IPS DF 4.7 (cell line): ENCODE measurements around the gene SLC16A5.
"Not testable (repeated sequence)": the region's sequence is repeated elsewhere in the genome, so short reads cannot be mapped to it uniquely, and the experiment has no call there.

ENCODE experiments used
- DNase-seq: peaks from one replicate; pipeline ENCODE4 v3.0.0-alpha.2; 2013; ENCODE audit warnings: low spot score; ENCODE audit errors: extremely low read depth

Gene SLC16A5

GRCh38 chr17:75087558-75088453 lies at the start of gene SLC16A5:
Gene SLC16A5, plus strand, starts transcription at chr17:75087954. Its CDS starts 5,683 bp downstream, at chr17:75093637.
- DNase-seq = peak; percentile 83

- no peak for DNase-seq
These were observed 48.5 kb upstream of the SLC16A5 start for GRCh38 chr17:75039238-75039637.

- no peak for DNase-seq
These were observed 46.0 kb upstream of the SLC16A5 start for GRCh38 chr17:75041656-75042280.

GRCh38 chr17:75043789-75044188 lies 44.0 kb upstream of the SLC16A5 start:
- not testable (repeated sequence) for DNase-seq

GRCh38 chr17:75044716-75045115 lies 43.0 kb upstream of the SLC16A5 start:
- DNase-seq = no peak

GRCh38 chr17:75045946-75046406 lies 41.8 kb upstream of the SLC16A5 start:
- DNase-seq = not testable (repeated sequence)

- no peak for DNase-seq
These were observed 41.1 kb upstream of the SLC16A5 start, which contains the start of the genes ATP5PD and KCTD2 for GRCh38 chr17:75046407-75047289. Gene ATP5PD, minus strand, starts transcription at chr17:75046969. Its CDS starts 4,319 bp downstream, at chr17:75042650. Gene KCTD2, plus strand, starts transcription at chr17:75047225. Its CDS starts 26 bp downstream, at chr17:75047251.

GRCh38 chr17:75047398-75048098 lies 40.2 kb upstream of the SLC16A5 start:
- no peak for DNase-seq

GRCh38 chr17:75048249-75048878 lies 39.4 kb upstream of the SLC16A5 start:
- no peak for DNase-seq

- DNase-seq = no peak
These were observed 38.7 kb upstream of the SLC16A5 start for GRCh38 chr17:75049057-75049456.

- DNase-seq = no peak
These were observed 38.0 kb upstream of the SLC16A5 start for GRCh38 chr17:75049706-75050105.

GRCh38 chr17:75051941-75052340 lies 35.8 kb upstream of the SLC16A5 start:
- no peak for DNase-seq

GRCh38 chr17:75059369-75060345 lies 28.1 kb upstream of the SLC16A5 start:
- DNase-seq = no peak

GRCh38 chr17:75060434-75061054 lies 27.2 kb upstream of the SLC16A5 start:
- no peak for DNase-seq

- no peak for DNase-seq
These were observed 26.7 kb upstream of the SLC16A5 start for GRCh38 chr17:75061055-75061438.

GRCh38 chr17:75061618-75062017 lies 26.1 kb upstream of the SLC16A5 start:
- no peak for DNase-seq

GRCh38 chr17:75063201-75063600 lies 24.6 kb upstream of the SLC16A5 start:
- no peak for DNase-seq

- DNase-seq = no peak
These were observed 24.1 kb upstream of the SLC16A5 start for GRCh38 chr17:75063626-75064025.

- no peak for DNase-seq
These were observed 23.7 kb upstream of the SLC16A5 start for GRCh38 chr17:75064040-75064439.
